T-cell (primary cell): ENCODE measurements around the gene DHRSX. TPM values are rescaled to one million over a fixed set of nuclear protein-coding genes. Genes with fewer than 3 reads are reported as not detected.
"Not testable (repeated sequence)": the region's sequence is repeated elsewhere in the genome, so short reads cannot be mapped to it uniquely, and the experiment has no call there.

Source experiments
- ATAC-seq, 4 experiments: fragments of 200-7000 bp in 3 of 4; fragments of 150-1000 bp in 1 of 4; cut with Tn5 transposase; replicated peaks in 1 of 4; 1 replicate in 3 of 4; 2 replicates in 1 of 4; pipeline ENCODE4 v1.10.0; 2021; ENCODE audit warnings: moderate library complexity in 3 of 4, mild to moderate bottlenecking in 2 of 4, moderate number of reproducible peaks in 1 of 4
- CTCF ChIA-PET, 2 donors: fragments of 300-600 bp; sonication (Branson Sonifier 250); formaldehyde crosslinking; loops; one replicate each; lab custom pipeline; 2022; ENCODE audit warnings: antibody characterized with exemption in 2 of 2; lab: Charles Lee
- POLR2A ChIA-PET, 2 donors: fragments of 300-600 bp; sonication (Branson Sonifier 250); formaldehyde crosslinking; loops; one replicate each; lab custom pipeline; 2022; ENCODE audit warnings: antibody characterized with exemption in 2 of 2; lab: Charles Lee
- DNase-seq, 35 experiments: peaks; one replicate each; pipeline versions ENCODE4 v3.0.0 to v3.0.0-alpha.2; 2013 to 2023
- H3K27ac ChIP-seq: one replicate; pipeline ENCODE4 v1.5.1; 2013; ENCODE audit warnings: low read length
- H3K27me3 ChIP-seq, 2 experiments: replicated peaks in 1 of 2; 1 replicate in 1 of 2; 2 replicates in 1 of 2; pipeline versions ENCODE4 v1.6.1 to v1.7.0; 2013; ENCODE audit warnings: low read length in 1 of 2, mixed read lengths in 1 of 2; ENCODE audit not compliant: control insufficient read depth in 2 of 2, insufficient read depth in 2 of 2; ENCODE audit errors: extremely low read depth in 1 of 2
- H3K36me3 ChIP-seq, 2 donors: 1 replicate in 1 of 2; 2 replicates in 1 of 2; pipeline versions ENCODE4 v1.6.1 to v1.7.0; 2013; ENCODE audit warnings: low read length in 1 of 2; ENCODE audit not compliant: control insufficient read depth in 2 of 2, insufficient read depth in 1 of 2; ENCODE audit errors: extremely low read depth in 1 of 2
- H3K4me1 ChIP-seq, 2 experiments: 1 replicate in 1 of 2; 2 replicates in 1 of 2; pipeline versions ENCODE4 v1.6.1 to v1.7.0; 2013; ENCODE audit warnings: low read length in 2 of 2, mixed read lengths in 1 of 2; ENCODE audit not compliant: insufficient read depth in 2 of 2, control insufficient read depth in 1 of 2; ENCODE audit errors: extremely low read depth in 1 of 2
- H3K4me3 ChIP-seq, 2 donors: 1 replicate in 1 of 2; 2 replicates in 1 of 2; pipeline versions ENCODE4 v1.5.1 to v1.7.0; 2013; ENCODE audit warnings: mild to moderate bottlenecking in 2 of 2, low read length in 1 of 2, moderate library complexity in 1 of 2; ENCODE audit not compliant: control insufficient read depth in 1 of 2; ENCODE audit errors: extremely low read depth in 1 of 2
- H3K9me3 ChIP-seq: 2 replicates; pipeline ENCODE4 v1.7.0; 2013
- H3K27ac Mint-ChIP-seq, 2 donors: one replicate each; pipeline ENCODE4 v1.8.0; 2020 to 2021; ENCODE audit warnings: mild to moderate bottlenecking in 2 of 2, mixed read lengths in 2 of 2
- H3K27me3 Mint-ChIP-seq, 2 donors: one replicate each; pipeline ENCODE4 v1.8.0; 2021 to 2022; ENCODE audit warnings: mixed read lengths in 2 of 2
- H3K36me3 Mint-ChIP-seq: one replicate; pipeline ENCODE4 v1.8.0; 2021; ENCODE audit warnings: mixed read lengths
- H3K4me1 Mint-ChIP-seq, 3 donors: one replicate each; pipeline ENCODE4 v1.8.0; 2020 to 2022; ENCODE audit warnings: mixed read lengths in 3 of 3, mild to moderate bottlenecking in 1 of 3
- H3K4me3 Mint-ChIP-seq, 3 donors: one replicate each; pipeline ENCODE4 v1.8.0; 2020 to 2022; ENCODE audit warnings: mild to moderate bottlenecking in 3 of 3, mixed read lengths in 3 of 3, moderate library complexity in 3 of 3
- H3K9me3 Mint-ChIP-seq, 3 donors: one replicate each; pipeline ENCODE4 v1.8.0; 2020 to 2022; ENCODE audit warnings: mixed read lengths in 3 of 3
- WGBS: methylation state at CpG from one replicate; pipeline ENCODE4 v1.1.5; 2013; ENCODE audit warnings: missing lambda C conversion rate; ENCODE audit not compliant: insufficient coverage; 5-methylcytosine and 5-hydroxymethylcytosine counted together
- total RNA-seq, 35 experiments: library from RNA in 6 of 35; stranded (reverse) in 6 of 35; fragments of 120-200 nt in 1 of 35; gene quantifications; one replicate each; pipeline versions ENCODE4 v1.2.1 to v1.2.4 and lab custom pipeline; 2013 to 2026

DHRSX gene
- total RNA-seq, 5 donors from 2014 or later (not counting 1 experiment from before 2014, with no cell fraction given), result 13.2 to 20.0 (median 15.9) TPM

- no peak overlapping the region for H3K27ac Mint-ChIP-seq
- no peak for DNase-seq
- peaks cover 5 to 24% of the 10 kb centered on the region in 2 donors for H3K36me3 ChIP-seq
- H3K27ac ChIP-seq, result no peak overlapping the region
- no peak overlapping the region for H3K4me3 ChIP-seq
- H3K27me3 ChIP-seq, result no peaks in the 10 kb centered on the region
- H3K27me3 Mint-ChIP-seq, result no peaks in the 10 kb centered on the region
- CTCF ChIA-PET, result no interaction called here
- POLR2A ChIA-PET, result no interaction called here
- H3K4me3 Mint-ChIP-seq, result no peak overlapping the region
- peaks cover 74% of the 10 kb centered on the region for H3K36me3 Mint-ChIP-seq
- H3K4me1 Mint-ChIP-seq, result no peaks in the 10 kb centered on the region
- H3K9me3 Mint-ChIP-seq, result peaks cover 2 to 17% (median 11%) of the 10 kb centered on the region in 3 donors
- no peaks in the 10 kb centered on the region for H3K9me3 ChIP-seq
- no peak for ATAC-seq
- no peaks in the 10 kb centered on the region for H3K4me1 ChIP-seq
Observed at GRCh38 chrX:2426289-2426882, 74.4 kb downstream of the DHRSX start.

GRCh38 chrX:2425286-2426071 lies 75.3 kb downstream of the DHRSX start:
- Histone ChIP-seq H3K27ac (no peak overlapping the region), H3K4me1 (no peaks in the 10 kb centered on the region), H3K36me3 (peaks cover 8 to 24% of the 10 kb centered on the region in 2 donors), H3K9me3 (no peaks in the 10 kb centered on the region), H3K4me3 (peak overlapping the region in 1 of 2 donors; percentile 3), H3K27me3 (no peaks in the 10 kb centered on the region)
- peaks cover 78% of the 10 kb centered on the region for H3K36me3 Mint-ChIP-seq
- ChIA-PET CTCF (no interaction called here), POLR2A (no interaction called here)
- H3K4me1 Mint-ChIP-seq, result no peaks in the 10 kb centered on the region
- no peaks in the 10 kb centered on the region for H3K27me3 Mint-ChIP-seq
- 91% methylated on average over 12 of the region's 13 CpGs for WGBS
- DNase-seq, result no peak
- peaks cover 2 to 20% (median 11%) of the 10 kb centered on the region in 3 donors for H3K9me3 Mint-ChIP-seq
- no peak for ATAC-seq
- H3K4me3 Mint-ChIP-seq, result peak overlapping the region in 1 of 3 donors; percentile 37
- H3K27ac Mint-ChIP-seq, result no peak overlapping the region

- Mint-ChIP-seq H3K4me3 (no peak overlapping the region), H3K27me3 (no peaks in the 10 kb centered on the region), H3K27ac (no peak overlapping the region), H3K4me1 (no peaks in the 10 kb centered on the region), H3K36me3 (peaks cover 70% of the 10 kb centered on the region), H3K9me3 (peaks cover 2 to 20% (median 11%) of the 10 kb centered on the region in 3 donors)
- Histone ChIP-seq H3K9me3 (no peaks in the 10 kb centered on the region), H3K4me1 (no peaks in the 10 kb centered on the region), H3K27me3 (no peaks in the 10 kb centered on the region), H3K4me3 (no peak overlapping the region), H3K27ac (no peak overlapping the region), H3K36me3 (peaks cover 4 to 24% of the 10 kb centered on the region in 2 donors)
- WGBS, result 80% methylated on average over 1 of the region's 2 CpGs
- ATAC-seq (no peak), DNase-seq (no peak)
- ChIA-PET CTCF (no interaction called here), POLR2A (no interaction called here)
Observed at GRCh38 chrX:2424317-2424716, 76.5 kb downstream of the DHRSX start.

- CTCF ChIA-PET, result no interaction called here
- Mint-ChIP-seq H3K27me3 (no peaks in the 10 kb centered on the region), H3K4me3 (no peak overlapping the region), H3K4me1 (no peaks in the 10 kb centered on the region), H3K9me3 (peaks cover 2 to 20% (median 11%) of the 10 kb centered on the region in 3 donors), H3K27ac (no peak overlapping the region), H3K36me3 (peaks cover 69% of the 10 kb centered on the region)
- WGBS, result 81% methylated on average over 4 of the region's 4 CpGs
- Histone ChIP-seq H3K4me1 (no peaks in the 10 kb centered on the region), H3K27me3 (no peaks in the 10 kb centered on the region), H3K4me3 (no peak overlapping the region), H3K36me3 (peaks cover 4 to 24% of the 10 kb centered on the region in 2 donors), H3K9me3 (no peaks in the 10 kb centered on the region), H3K27ac (no peak overlapping the region)
- POLR2A ChIA-PET, result no interaction called here
- DNase-seq (no peak), ATAC-seq (no peak)
Observed at GRCh38 chrX:2423899-2424298, 76.9 kb downstream of the DHRSX start.

GRCh38 chrX:2423282-2423681 lies 77.5 kb downstream of the DHRSX start:
- peaks cover 4 to 24% of the 10 kb centered on the region in 2 donors for H3K36me3 ChIP-seq
- no peak overlapping the region for H3K4me3 ChIP-seq
- POLR2A ChIA-PET, result no interaction called here
- Mint-ChIP-seq H3K27me3 (no peaks in the 10 kb centered on the region), H3K9me3 (peaks cover 2 to 20% (median 11%) of the 10 kb centered on the region in 3 donors), H3K36me3 (peaks cover 64% of the 10 kb centered on the region), H3K4me1 (no peaks in the 10 kb centered on the region), H3K27ac (no peak overlapping the region), H3K4me3 (no peak overlapping the region)
- DNase-seq (no peak), ATAC-seq (no peak)
- H3K27me3 ChIP-seq, result no peaks in the 10 kb centered on the region
- CTCF ChIA-PET, result no interaction called here
- no peak overlapping the region for H3K27ac ChIP-seq
- no peaks in the 10 kb centered on the region for H3K9me3 ChIP-seq
- H3K4me1 ChIP-seq, result no peaks in the 10 kb centered on the region
- WGBS, result 90% methylated on average over 3 of the region's 8 CpGs

GRCh38 chrX:2419418-2419817 lies 81.4 kb downstream of the DHRSX start:
- POLR2A ChIA-PET, result not testable (repeated sequence)
- peaks cover 30% of the 10 kb centered on the region for H3K36me3 Mint-ChIP-seq

More at GRCh38 chrX:2419418-2419817, 81.4 kb downstream of the DHRSX start:
- H3K4me1 ChIP-seq, DNase-seq, H3K27me3 Mint-ChIP-seq, H3K27me3 ChIP-seq, CTCF ChIA-PET, H3K27ac Mint-ChIP-seq, H3K9me3 Mint-ChIP-seq, H3K4me3 Mint-ChIP-seq, H3K9me3 ChIP-seq, H3K27ac ChIP-seq, ATAC-seq, H3K4me1 Mint-ChIP-seq, H3K4me3 ChIP-seq: not testable (repeated sequence)
- H3K36me3 ChIP-seq, result peaks cover 4 to 14% of the 10 kb centered on the region in 2 donors
- WGBS, result no CpG with 5 or more reads among the region's 7 CpGs
